Suprapubic skin (tissue), 3 donors: Measurements from ENCODE around the gene GREM1.

Source experiments
- CTCF ChIP-seq, 2 donors: fragments of 200-600 bp in 1 of 2; fragments of 450-650 bp in 1 of 2; sonication (generic) in 1 of 2; IDR thresholded peaks; one replicate each; pipeline ENCODE4 v1.5.1; 2016 to 2019; ENCODE audit warnings: antibody characterized with exemption in 2 of 2, mild to moderate bottlenecking in 1 of 2, moderate library complexity in 1 of 2
- EP300 ChIP-seq: sonication (generic); formaldehyde crosslinking; IDR thresholded peaks from one replicate; pipeline ENCODE4 v1.6.1; 2017; ENCODE audit warnings: antibody characterized with exemption

GRCh38 chr15:32674681-32675080, 43.1 kb upstream of the GREM1 start:
- TF ChIP-seq EP300 (no peak), CTCF (IDR thresholded peaks at IDR 0.05) (no peak)
